Stimulated activated CD4-positive, alpha-beta T cell treated with anti-CD3 and anti-CD28 coated beads, Interleukin-4, amount 100 ng/mL, for 1 hour (primary cell): ENCODE data around the gene SELENOS.

Source experiments
- DNase-seq: peaks from one replicate; pipeline ENCODE4 v3.0.0-alpha.2; 2020

SELENOS gene

GRCh38 chr15:101250873-101251829 lies 26.1 kb downstream of the SELENOS start:
- DNase-seq: peak; percentile 61

- no peak for DNase-seq
Observed at GRCh38 chr15:101250341-101250831, 26.9 kb downstream of the SELENOS start.

- DNase-seq: no peak
Observed at GRCh38 chr15:101248274-101248673, 29.0 kb downstream of the SELENOS start.

GRCh38 chr15:101246824-101247745 lies 30.2 kb downstream of the SELENOS start:
- no peak for DNase-seq

GRCh38 chr15:101246391-101246790 lies 30.9 kb downstream of the SELENOS start:
- no peak for DNase-seq

- DNase-seq: no peak
Observed at GRCh38 chr15:101244889-101245668, 32.2 kb downstream of the SELENOS start.

GRCh38 chr15:101244036-101244781 lies 33.1 kb downstream of the SELENOS start:
- no peak for DNase-seq

GRCh38 chr15:101243420-101243819 lies 33.9 kb downstream of the SELENOS start:
- DNase-seq: no peak

- DNase-seq: no peak
Observed at GRCh38 chr15:101242999-101243336, 34.3 kb downstream of the SELENOS start.

GRCh38 chr15:101242160-101242998 lies 34.9 kb downstream of the SELENOS start:
- DNase-seq: no peak

- DNase-seq: no peak
Observed at GRCh38 chr15:101240358-101240757, 36.9 kb downstream of the SELENOS start.

GRCh38 chr15:101239724-101240136 lies 37.6 kb downstream of the SELENOS start:
- DNase-seq: no peak

- DNase-seq: no peak
Observed at GRCh38 chr15:101237251-101237650, 40.0 kb downstream of the SELENOS start.

GRCh38 chr15:101233651-101234280 lies 43.5 kb downstream of the SELENOS start:
- DNase-seq: no peak

GRCh38 chr15:101232677-101233076 lies 44.6 kb downstream of the SELENOS start:
- no peak for DNase-seq

- DNase-seq: no peak
Observed at GRCh38 chr15:101228313-101228712, 49.0 kb downstream of the SELENOS start.

GRCh38 chr15:101225658-101226057 lies 51.6 kb downstream of the SELENOS start:
- DNase-seq: no peak
